H1 (cell line): Measurements from ENCODE around the gene BRCA1. TPM values are rescaled to one million over a fixed set of nuclear protein-coding genes. Genes with fewer than 3 reads are reported as not detected.

ENCODE experiments used
- CTCF ChIA-PET: fragments of 300-600 bp; sonication (Branson Sonifier 250); formaldehyde crosslinking; loops from one replicate; lab custom pipeline; 2021; ENCODE audit not compliant: partially characterized antibody; lab: Charles Lee
- POLR2A ChIA-PET: fragments of 300-600 bp; sonication (Branson Sonifier 250); formaldehyde crosslinking; loops from one replicate; lab custom pipeline; 2021; ENCODE audit warnings: inconsistent platforms; ENCODE audit not compliant: partially characterized antibody; lab: Charles Lee
- DNase-seq, 2 experiments: peaks; one replicate each; pipeline versions ENCODE4 v3.0.0 to v3.0.0-alpha.2; 2010 to 2022; ENCODE audit warnings: low spot score in 2 of 2, low read depth in 1 of 2, mixed read lengths in 1 of 2
- FAIRE-seq: peaks from 2 replicates; lab custom pipeline; 2011; peaks lifted over from hg19 to GRCh38; lab: Jason Lieb, UNC
- H2AFZ ChIP-seq: 2 replicates; pipeline ENCODE4 v1.8.1; 2012; ENCODE audit warnings: low read length, inconsistent platforms
- H2AK5ac ChIP-seq: 2 replicates; pipeline ENCODE4 v1.6.1; 2013; ENCODE audit warnings: low read depth, low read length
- H2BK120ac ChIP-seq: replicated peaks from 2 replicates; pipeline ENCODE3; 2013; ENCODE audit warnings: low read depth, low read length, inconsistent platforms
- H2BK12ac ChIP-seq: 2 replicates; pipeline ENCODE4 v1.6.1; 2013; ENCODE audit warnings: low read depth, low read length
- H2BK15ac ChIP-seq: 2 replicates; pipeline ENCODE4 v1.6.1; 2013; ENCODE audit warnings: low read length
- H2BK20ac ChIP-seq: 2 replicates; pipeline ENCODE4 v1.6.1; 2013; ENCODE audit warnings: low read length
- H2BK5ac ChIP-seq: 2 replicates; pipeline ENCODE4 v1.6.1; 2013; ENCODE audit warnings: low read depth, low read length
- H3K14ac ChIP-seq: 2 replicates; pipeline ENCODE4 v1.6.1; 2013; ENCODE audit warnings: inconsistent platforms; ENCODE audit not compliant: insufficient read length
- H3K18ac ChIP-seq: 2 replicates; pipeline ENCODE4 v1.6.1; 2013; ENCODE audit warnings: low read length; ENCODE audit errors: extremely low read depth
- H3K23ac ChIP-seq: 2 replicates; pipeline ENCODE4 v1.6.1; 2013; ENCODE audit warnings: inconsistent platforms; ENCODE audit not compliant: insufficient read length
- H3K23me2 ChIP-seq: 2 replicates; pipeline ENCODE4 v1.6.1; 2013; ENCODE audit warnings: low read depth, low read length
- H3K27ac ChIP-seq: 2 replicates; pipeline ENCODE4 v1.6.1; 2011; ENCODE audit warnings: low read depth, low read length, inconsistent platforms
- H3K27me3 ChIP-seq, 4 experiments: replicated peaks in 1 of 4; 1 replicate in 1 of 4; 2 replicates in 3 of 4; pipeline versions ENCODE4 v1.6.1 to v1.8.1; 2011 to 2013; ENCODE audit warnings: low read length in 3 of 4, mild to moderate bottlenecking in 3 of 4, inconsistent platforms in 2 of 4, mixed read lengths in 2 of 4, moderate library complexity in 1 of 4; ENCODE audit not compliant: control insufficient read depth in 3 of 4, insufficient read depth in 3 of 4; ENCODE audit errors: extremely low read depth in 1 of 4
- H3K36me3 ChIP-seq, 4 experiments: 2 replicates each; pipeline versions ENCODE4 v1.6.1 to v1.8.1; 2011 to 2013; ENCODE audit warnings: mild to moderate bottlenecking in 4 of 4, low read length in 3 of 4, moderate library complexity in 2 of 4, control low read depth in 1 of 4, inconsistent platforms in 1 of 4; ENCODE audit not compliant: insufficient read depth in 4 of 4, control insufficient read depth in 2 of 4
- H3K4ac ChIP-seq: replicated peaks from 2 replicates; pipeline ENCODE3; 2013; ENCODE audit warnings: low read length, low read depth, mixed read lengths, inconsistent platforms; ENCODE audit not compliant: insufficient read length
- H3K4me1 ChIP-seq, 4 experiments: replicated peaks in 1 of 4; 1 replicate in 1 of 4; 2 replicates in 3 of 4; pipeline versions ENCODE4 v1.6.1 to v1.8.1; 2011 to 2013; ENCODE audit warnings: low read length in 3 of 4, inconsistent platforms in 2 of 4, mixed read lengths in 1 of 4; ENCODE audit not compliant: insufficient read depth in 4 of 4, control insufficient read depth in 3 of 4
- H3K4me2 ChIP-seq, 2 experiments: 2 replicates each; pipeline versions ENCODE4 v1.6.1 to v1.8.1; 2011 to 2013; ENCODE audit warnings: low read depth in 2 of 2, low read length in 2 of 2, control low read depth in 1 of 2, inconsistent platforms in 1 of 2, mild to moderate bottlenecking in 1 of 2; ENCODE audit not compliant: insufficient read depth in 1 of 2
- H3K4me3 ChIP-seq, 4 experiments: fragments of 200-600, 300-600 bp in 1 of 4; sonication (generic), shearing (Covaris generic), sonication (Bioruptor Twin) in 1 of 4; 2 replicates each; pipeline versions ENCODE4 v1.5.1 to v1.8.1; 2011 to 2016; ENCODE audit warnings: low read length in 4 of 4, low read depth in 3 of 4, control low read depth in 2 of 4, inconsistent platforms in 2 of 4, mild to moderate bottlenecking in 2 of 4, mixed read lengths in 1 of 4, moderate library complexity in 1 of 4; ENCODE audit not compliant: insufficient read depth in 2 of 4; ENCODE audit errors: extremely low read depth in 1 of 4
- H3K56ac ChIP-seq: replicated peaks from 2 replicates; pipeline ENCODE3; 2013; ENCODE audit warnings: low read depth, mild to moderate bottlenecking, mixed read lengths, low read length, inconsistent platforms; ENCODE audit not compliant: insufficient read length
- H3K79me1 ChIP-seq: 2 replicates; pipeline ENCODE4 v1.6.1; 2013; ENCODE audit warnings: low read depth, low read length, control low read depth
- H3K79me2 ChIP-seq, 2 experiments: 2 replicates each; pipeline versions ENCODE4 v1.6.1 to v1.8.1; 2012 to 2013; ENCODE audit warnings: low read length in 2 of 2, mild to moderate bottlenecking in 2 of 2, inconsistent platforms in 1 of 2; ENCODE audit not compliant: insufficient read depth in 2 of 2, control insufficient read depth in 1 of 2
- H3K9ac ChIP-seq, 4 experiments: replicated peaks in 1 of 4; 1 replicate in 1 of 4; 2 replicates in 3 of 4; pipeline versions ENCODE4 v1.6.1 to v1.8.1; 2011 to 2013; ENCODE audit warnings: low read depth in 3 of 4, low read length in 3 of 4, control low read depth in 2 of 4, mild to moderate bottlenecking in 2 of 4, moderate library complexity in 2 of 4, inconsistent platforms in 1 of 4; ENCODE audit errors: extremely low read depth in 1 of 4
- H3K9me3 ChIP-seq, 2 experiments: 2 replicates each; pipeline versions ENCODE4 v1.6.1 to v1.8.1; 2012 to 2013; ENCODE audit warnings: mild to moderate bottlenecking in 2 of 2, moderate library complexity in 2 of 2, control low read depth in 1 of 2, inconsistent platforms in 1 of 2, low read depth in 1 of 2, low read length in 1 of 2, mixed read lengths in 1 of 2; ENCODE audit not compliant: insufficient read depth in 2 of 2
- H4K20me1 ChIP-seq, 2 experiments: replicated peaks in 1 of 2; 2 replicates each; pipeline versions ENCODE3 to v1.8.1; 2011 to 2013; ENCODE audit warnings: inconsistent platforms in 2 of 2, low read length in 2 of 2, mild to moderate bottlenecking in 1 of 2; ENCODE audit not compliant: insufficient read depth in 2 of 2, control insufficient read depth in 1 of 2
- H4K5ac ChIP-seq: 2 replicates; pipeline ENCODE4 v1.6.1; 2013; ENCODE audit warnings: low read length, low read depth, mixed read lengths, inconsistent platforms; ENCODE audit not compliant: insufficient read length
- H4K8ac ChIP-seq: 2 replicates; pipeline ENCODE4 v1.8.0; 2013; ENCODE audit warnings: mild to moderate bottlenecking, moderate library complexity, low read length, inconsistent platforms; ENCODE audit not compliant: insufficient read depth; ENCODE audit errors: extremely low read depth
- H4K91ac ChIP-seq: replicated peaks from 2 replicates; pipeline ENCODE3; 2013; ENCODE audit warnings: low read length, mixed read lengths, inconsistent platforms; ENCODE audit not compliant: insufficient read length
- CHD1 ChIP-seq: IDR thresholded peaks from 2 replicates; pipeline ENCODE4 v1.6.1; 2012; ENCODE audit warnings: low read depth, low read length, improper control_type of control experiment
- RBBP5 ChIP-seq: IDR thresholded peaks from 2 replicates; pipeline ENCODE4 v1.7.1; 2012; ENCODE audit warnings: low read depth, mild to moderate bottlenecking, inconsistent platforms, low read length, moderate library complexity, borderline replicate concordance
- RXRA ChIP-seq: IDR thresholded peaks from 2 replicates; pipeline ENCODE4 v1.6.1; 2011; ENCODE audit warnings: low read depth, mild to moderate bottlenecking, low read length, moderate library complexity; ENCODE audit not compliant: insufficient read depth
- TAF7 ChIP-seq: optimal IDR thresholded peaks from 2 replicates; pipeline ENCODE3; 2011; ENCODE audit warnings: low read depth, mild to moderate bottlenecking, inconsistent platforms, low read length, moderate library complexity, borderline replicate concordance
- whole genome bisulfite sequencing, 2 experiments: shearing (Covaris generic) in 1 of 2; methylation state at CpG; one replicate each; pipeline versions ENCODE4 v1.1.6 to v1.1.7; 2013 to 2015; ENCODE audit warnings: low lambda C conversion rate in 2 of 2, mixed read lengths in 2 of 2, inconsistent platforms in 1 of 2, low coverage in 1 of 2, missing lambda C conversion rate in 1 of 2; ENCODE audit not compliant: insufficient replicate concordance in 2 of 2, insufficient coverage in 1 of 2, insufficient read length in 1 of 2; ENCODE audit errors: extremely low coverage in 1 of 2, missing lambda C conversion rate in 1 of 2; 5-methylcytosine and 5-hydroxymethylcytosine counted together
- polyA plus RNA-seq, 7 experiments: library from polyadenylated mRNA; depleted of rRNA in 3 of 7; stranded (reverse) in 5 of 7; unstranded in 2 of 7; fragments of >200 nt in 5 of 7; fragments of 200-250 nt in 2 of 7; gene quantifications; 1 replicate in 5 of 7; 2 replicates in 1 of 7; 4 replicates in 1 of 7; pipeline versions ENCODE4 v1.2.1 to v1.2.3, GENCODE V29; 2011 to 2013; ENCODE audit warnings: missing spikeins in 2 of 7, mixed read lengths in 2 of 7
- total RNA-seq: library from RNA; stranded (reverse); fragmentation: NEBNext Ultra II Directional; extraction: Animal tissue kit (Norgen Biotek cat#: 25700); gene quantifications from 2 replicates; pipeline ENCODE4 v1.2.1, GENCODE V29; 2021
- TF ChIP-seq, protein P1 (sequence below), 3 experiments: IDR thresholded peaks; 1 replicate in 2 of 3; 2 replicates in 1 of 3; pipeline versions ENCODE4 v1.5.1 to v1.6.1; 2011; ENCODE audit warnings: low read length in 3 of 3, mild to moderate bottlenecking in 3 of 3, inconsistent platforms in 2 of 3, low read depth in 1 of 3, moderate library complexity in 1 of 3; ENCODE audit not compliant: insufficient read depth in 1 of 3; ENCODE audit errors: control extremely low read depth in 1 of 3

BRCA1 gene
- total and polyA plus RNA-seq, 2 of the 8 experiments (the other 6 are each of a cell fraction or from before 2014, with no cell fraction given): 30.7 to 39.2 TPM

DNA sequence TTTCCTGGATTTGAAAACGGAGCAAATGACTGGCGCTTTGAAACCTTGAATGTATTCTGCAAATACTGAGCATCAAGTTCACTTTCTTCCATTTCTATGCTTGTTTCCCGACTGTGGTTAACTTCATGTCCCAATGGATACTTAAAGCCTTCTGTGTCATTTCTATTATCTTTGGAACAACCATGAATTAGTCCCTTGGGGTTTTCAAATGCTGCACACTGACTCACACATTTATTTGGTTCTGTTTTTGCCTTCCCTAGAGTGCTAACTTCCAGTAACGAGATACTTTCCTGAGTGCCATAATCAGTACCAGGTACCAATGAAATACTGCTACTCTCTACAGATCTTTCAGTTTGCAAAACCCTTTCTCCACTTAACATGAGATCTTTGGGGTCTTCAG, 32.3 kb downstream of the BRCA1 start:
- Histone ChIP-seq H3K4ac (no peak overlapping the region), H2AK5ac (no peak overlapping the region), H2BK20ac (no peak overlapping the region), H3K14ac (no peak overlapping the region), H4K91ac (no peak overlapping the region), H2BK5ac (no peak overlapping the region), H3K23ac (no peak overlapping the region), H3K36me3 (peaks cover 8 to 47% (median 31%) of the 10 kb centered on the region in 4 experiments; a peak in 7 of 8 replicates), H3K9ac (no peak overlapping the region), H3K4me1 (no peaks in the 10 kb centered on the region), H2BK12ac (no peak overlapping the region), H2BK15ac (no peak overlapping the region), H3K23me2 (no peaks in the 10 kb centered on the region), H3K9me3 (no peaks in the 10 kb centered on the region), H4K5ac (no peak overlapping the region), H3K79me1 (no peaks in the 10 kb centered on the region), H3K27ac (no peak overlapping the region), H4K20me1 (no peaks in the 10 kb centered on the region), H3K4me3 (no peak overlapping the region), H3K27me3 (no peaks in the 10 kb centered on the region), H3K56ac (no peak overlapping the region), H3K79me2 (no peaks in the 10 kb centered on the region), H2BK120ac (no peak overlapping the region), H2AFZ (no peak overlapping the region), H3K4me2 (no peak overlapping the region), H3K18ac (no peak overlapping the region), H4K8ac (no peak overlapping the region)
- ChIA-PET POLR2A (no interaction called here), CTCF (no interaction called here)
- FAIRE-seq (no peak), DNase-seq (no peak)
- TF ChIP-seq RBBP5: no peak
- no peak for TF ChIP-seq TAF7
- TF ChIP-seq, protein P1, sequence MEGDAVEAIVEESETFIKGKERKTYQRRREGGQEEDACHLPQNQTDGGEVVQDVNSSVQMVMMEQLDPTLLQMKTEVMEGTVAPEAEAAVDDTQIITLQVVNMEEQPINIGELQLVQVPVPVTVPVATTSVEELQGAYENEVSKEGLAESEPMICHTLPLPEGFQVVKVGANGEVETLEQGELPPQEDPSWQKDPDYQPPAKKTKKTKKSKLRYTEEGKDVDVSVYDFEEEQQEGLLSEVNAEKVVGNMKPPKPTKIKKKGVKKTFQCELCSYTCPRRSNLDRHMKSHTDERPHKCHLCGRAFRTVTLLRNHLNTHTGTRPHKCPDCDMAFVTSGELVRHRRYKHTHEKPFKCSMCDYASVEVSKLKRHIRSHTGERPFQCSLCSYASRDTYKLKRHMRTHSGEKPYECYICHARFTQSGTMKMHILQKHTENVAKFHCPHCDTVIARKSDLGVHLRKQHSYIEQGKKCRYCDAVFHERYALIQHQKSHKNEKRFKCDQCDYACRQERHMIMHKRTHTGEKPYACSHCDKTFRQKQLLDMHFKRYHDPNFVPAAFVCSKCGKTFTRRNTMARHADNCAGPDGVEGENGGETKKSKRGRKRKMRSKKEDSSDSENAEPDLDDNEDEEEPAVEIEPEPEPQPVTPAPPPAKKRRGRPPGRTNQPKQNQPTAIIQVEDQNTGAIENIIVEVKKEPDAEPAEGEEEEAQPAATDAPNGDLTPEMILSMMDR (IDR thresholded peaks at IDR 0.05; ENCODE audit: control extremely low read depth in 1 of 3, insufficient read depth in 1 of 3, low read depth in 1 of 3, low read length in 3 of 3): no peak
- no peak for TF ChIP-seq RXRA
- no peak for TF ChIP-seq CHD1
- WGBS, 2 experiments: 97% methylated on average over 4 of the region's 4 CpGs; no CpG with 5 or more reads in 1 of the 2 experiments
